GM18505 (cell line): ENCODE data around the gene ATP1A1.

Source experiments
- ATAC-seq: cut with Tn5 transposase; IDR thresholded peaks from one replicate; pipeline ENCODE4 v1.9.1; 2021; ENCODE audit not compliant: unreplicated experiment
- POLR2A ChIP-seq: IDR thresholded peaks from 4 replicates; pipeline ENCODE4 v1.6.1; 2011; ENCODE audit warnings: borderline replicate concordance; ENCODE audit not compliant: insufficient read depth, insufficient read length; ENCODE audit errors: extremely low read depth

ATP1A1 gene

DNA sequence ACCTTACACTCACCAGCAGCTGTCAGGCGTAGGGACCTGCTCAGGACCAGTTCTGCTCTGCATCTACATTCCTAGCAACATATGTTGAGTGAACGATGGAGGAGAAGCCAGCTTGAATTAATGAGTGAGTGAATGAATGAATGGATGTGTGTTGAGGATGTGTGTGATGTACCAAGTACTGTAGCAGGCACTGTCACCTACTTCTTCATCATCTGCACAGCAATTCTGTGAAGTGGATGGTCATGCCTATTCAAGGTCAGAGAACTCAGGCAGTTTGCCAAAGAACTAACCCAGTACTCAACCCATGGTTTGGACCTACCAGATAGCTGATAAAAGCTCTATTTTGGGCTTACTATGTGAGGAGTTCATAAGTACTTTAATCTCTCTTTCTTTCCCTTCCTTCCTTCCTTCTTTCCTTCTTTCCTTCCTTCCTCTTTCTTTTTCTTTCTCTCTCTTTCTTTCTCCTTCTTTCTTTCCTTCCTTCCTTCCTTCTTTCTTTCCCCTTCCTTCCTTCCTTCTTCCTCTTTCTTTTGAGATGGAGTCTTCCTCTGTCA, 56.9 kb downstream of the ATP1A1 start:
- TF ChIP-seq POLR2A, result no peak
- no peak for ATAC-seq

- no peak for ATAC-seq
- TF ChIP-seq POLR2A, result no peak
Measured at GRCh38 chr1:116431870-116432500, 58.9 kb downstream of the ATP1A1 start.

GRCh38 chr1:116432655-116433265, 59.7 kb downstream of the ATP1A1 start:
- no peak for ATAC-seq
- TF ChIP-seq POLR2A, result no peak

DNA sequence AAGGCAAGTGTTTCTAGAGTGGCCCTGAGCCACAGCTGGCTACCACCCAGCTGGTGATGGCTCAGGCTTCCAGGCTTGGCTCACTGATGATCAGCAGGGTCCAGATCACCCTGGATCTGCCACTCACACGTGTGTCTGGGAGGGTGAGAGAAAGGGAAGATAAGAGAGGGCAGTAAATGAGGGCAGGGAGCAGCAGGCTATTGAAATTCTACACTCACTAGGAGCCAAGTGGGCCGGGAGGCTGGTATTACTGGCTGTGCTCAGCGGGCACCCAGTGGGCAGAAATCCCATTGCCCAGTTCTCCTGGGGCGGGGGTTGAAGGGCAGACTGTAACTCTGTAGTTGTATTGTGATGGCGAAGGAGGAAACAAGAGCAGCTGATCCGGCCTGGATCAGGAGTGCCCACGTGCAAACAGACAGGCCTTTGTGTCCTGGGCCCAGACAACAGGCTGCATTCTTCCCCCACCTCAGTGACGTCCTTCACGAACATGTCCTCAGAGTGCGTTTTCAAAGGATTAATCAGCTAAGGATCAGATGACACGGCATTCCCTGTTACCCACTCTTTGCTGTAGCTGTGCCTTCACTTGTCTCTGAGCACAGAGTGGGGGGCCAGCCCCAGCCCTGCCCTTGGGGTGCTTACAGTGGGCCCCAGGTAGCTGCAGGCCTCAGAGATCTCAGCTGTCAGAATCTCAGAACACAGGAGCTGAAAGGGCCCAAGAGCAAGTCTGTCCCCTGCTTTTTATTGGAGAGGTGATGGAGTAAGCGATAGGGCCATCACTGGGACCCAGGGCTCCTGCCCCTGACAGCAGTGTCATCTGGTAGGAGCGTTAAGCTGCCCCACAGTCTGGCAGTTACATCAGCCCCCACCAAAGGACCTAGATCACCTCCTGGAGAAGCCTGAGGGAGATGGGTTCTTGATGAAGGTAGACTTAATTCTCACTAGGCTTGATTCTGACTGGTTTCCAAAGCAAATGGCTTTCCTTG, 60.5 kb downstream of the ATP1A1 start:
- no peak for TF ChIP-seq POLR2A
- no peak for ATAC-seq

DNA sequence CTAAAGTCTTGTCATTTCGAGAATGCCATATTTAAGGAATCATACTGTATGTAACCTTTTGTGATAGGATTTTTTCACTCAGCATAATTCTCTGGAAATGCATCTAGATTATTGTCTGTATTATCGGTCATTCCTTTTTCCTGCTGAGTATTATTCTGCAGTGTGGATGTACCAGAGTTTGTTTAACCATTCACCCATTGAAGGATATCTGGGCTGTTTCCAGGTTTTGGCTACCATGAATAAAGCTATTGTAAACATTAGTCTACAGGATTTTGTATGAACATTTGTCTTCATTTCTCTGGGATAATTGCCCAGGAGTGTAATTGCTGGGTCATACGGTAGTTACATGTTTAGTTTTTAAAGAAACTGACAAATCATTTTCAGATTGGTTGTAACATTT, 61.8 kb downstream of the ATP1A1 start:
- TF ChIP-seq POLR2A, result no peak
- ATAC-seq, result no peak

DNA sequence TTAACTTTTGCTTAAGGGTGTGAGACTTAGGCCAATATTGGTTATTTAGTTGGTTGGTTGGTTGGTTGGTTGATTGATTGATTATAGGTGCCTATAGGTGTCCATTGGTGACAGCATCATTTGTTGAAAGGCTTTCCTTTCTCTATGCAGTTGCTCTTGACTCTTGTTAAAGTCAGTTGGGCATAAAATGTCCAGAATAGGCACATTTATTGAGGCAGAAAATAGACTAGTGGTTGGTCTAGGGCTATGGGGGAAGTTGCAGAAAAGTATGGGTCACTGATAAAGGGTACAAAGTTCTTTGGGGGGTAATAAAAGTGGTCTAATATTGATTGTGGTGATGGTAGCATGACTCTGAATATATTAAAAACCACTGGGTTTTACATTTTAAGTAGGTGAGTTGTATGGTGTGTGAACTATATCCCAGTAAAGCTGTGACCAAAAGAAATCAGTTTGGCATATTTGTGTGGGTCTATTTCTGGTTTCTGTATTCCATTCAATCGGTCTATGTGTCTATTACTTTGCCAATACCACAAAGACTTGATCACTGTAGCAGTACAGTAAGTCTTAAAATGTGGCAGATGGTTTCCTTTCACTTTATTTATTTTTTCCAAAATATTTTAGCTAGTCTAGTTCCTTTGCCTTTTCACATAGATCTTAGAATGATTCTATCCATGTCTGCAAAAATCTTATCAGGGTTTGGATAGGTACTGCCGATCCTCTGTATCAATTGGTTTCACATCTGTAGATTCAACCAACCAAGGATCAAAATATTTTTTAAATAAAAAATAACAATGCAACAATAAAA, 63.0 kb downstream of the ATP1A1 start:
- TF ChIP-seq POLR2A, result no peak
- ATAC-seq, result no peak

- TF ChIP-seq POLR2A, result no peak
- no peak for ATAC-seq
Measured at GRCh38 chr1:116436611-116436970, 63.5 kb downstream of the ATP1A1 start.

- ATAC-seq, result no peak
Measured at GRCh38 chr1:116439701-116440100, 66.7 kb downstream of the ATP1A1 start.

GRCh38 chr1:116440731-116441130, 67.7 kb downstream of the ATP1A1 start:
- no peak for ATAC-seq

More at GRCh38 chr1:116439701-116440100, 66.7 kb downstream of the ATP1A1 start:
- TF ChIP-seq POLR2A, result no peak

DNA sequence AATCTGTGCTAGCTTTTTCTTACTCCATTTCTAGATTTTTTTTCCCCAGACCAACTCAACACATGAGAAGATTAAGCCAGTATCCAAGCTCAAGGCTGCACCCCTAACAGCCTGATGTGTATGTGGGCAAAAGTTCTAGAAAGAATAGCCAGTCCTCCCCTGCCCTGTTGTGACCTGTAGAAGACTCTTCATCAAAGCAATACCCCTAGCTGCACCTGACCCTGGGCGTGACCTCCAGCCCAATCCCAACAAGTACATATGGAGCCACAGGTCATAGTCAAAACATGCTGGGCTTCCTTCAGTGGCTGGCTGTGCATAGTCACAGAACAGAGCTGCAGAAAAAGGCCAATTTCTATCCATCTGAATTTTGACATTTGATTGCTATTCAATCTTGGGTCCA, 72.5 kb downstream of the ATP1A1 start:
- no peak for ATAC-seq
- TF ChIP-seq POLR2A, result no peak

More at GRCh38 chr1:116440731-116441130, 67.7 kb downstream of the ATP1A1 start:
- no peak for TF ChIP-seq POLR2A

GRCh38 chr1:116446686-116447085, 73.6 kb downstream of the ATP1A1 start:
- no peak for TF ChIP-seq POLR2A
- ATAC-seq, result no peak

- no peak for TF ChIP-seq POLR2A
- ATAC-seq, result no peak
Measured at GRCh38 chr1:116448785-116449385, 75.8 kb downstream of the ATP1A1 start.
